GM12864 (cell line): ENCODE measurements around the gene IFT122.
"Not testable (repeated sequence)": the region's sequence is repeated elsewhere in the genome, so short reads cannot be mapped to it uniquely, and the experiment has no call there.

Experiments used
- DNase-seq: peaks from one replicate; pipeline ENCODE4 v3.0.0-alpha.2; 2011; ENCODE audit warnings: low read depth
- H3K4me3 ChIP-seq: 2 replicates; pipeline ENCODE4 v1.5.1; 2011; ENCODE audit warnings: mild to moderate bottlenecking, low read depth, low read length, control low read depth
- TF ChIP-seq, protein P1 (sequence below): IDR thresholded peaks from 2 replicates; pipeline ENCODE4 v1.5.1; 2011; ENCODE audit warnings: low read depth, mild to moderate bottlenecking, moderate library complexity, low read length, control low read depth, inconsistent platforms; ENCODE audit errors: missing control alignments

Gene IFT122

DNA sequence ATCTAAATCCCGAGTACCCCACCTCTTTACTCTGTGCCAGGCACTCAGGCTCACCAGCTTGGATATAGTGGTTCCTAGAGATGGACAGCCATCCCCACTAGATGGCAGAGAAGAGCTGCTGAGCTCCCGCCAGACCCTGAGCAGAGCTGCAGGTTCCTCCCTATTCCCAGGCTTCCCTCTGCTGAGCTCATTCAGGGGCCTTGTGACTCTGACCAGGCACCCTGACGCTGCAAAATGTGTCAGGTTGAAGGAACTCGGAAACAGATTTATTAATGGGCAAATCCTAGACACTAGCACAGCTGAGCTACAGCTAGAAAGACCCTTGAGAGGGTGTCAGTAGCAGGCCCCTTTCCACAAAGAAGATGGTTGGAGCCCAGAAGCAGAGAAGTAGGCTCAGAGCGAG lies 50.2 kb downstream of the IFT122 start:
- DNase-seq: peak; percentile 25
- no peak overlapping the region for H3K4me3 ChIP-seq
- TF ChIP-seq, protein P1, sequence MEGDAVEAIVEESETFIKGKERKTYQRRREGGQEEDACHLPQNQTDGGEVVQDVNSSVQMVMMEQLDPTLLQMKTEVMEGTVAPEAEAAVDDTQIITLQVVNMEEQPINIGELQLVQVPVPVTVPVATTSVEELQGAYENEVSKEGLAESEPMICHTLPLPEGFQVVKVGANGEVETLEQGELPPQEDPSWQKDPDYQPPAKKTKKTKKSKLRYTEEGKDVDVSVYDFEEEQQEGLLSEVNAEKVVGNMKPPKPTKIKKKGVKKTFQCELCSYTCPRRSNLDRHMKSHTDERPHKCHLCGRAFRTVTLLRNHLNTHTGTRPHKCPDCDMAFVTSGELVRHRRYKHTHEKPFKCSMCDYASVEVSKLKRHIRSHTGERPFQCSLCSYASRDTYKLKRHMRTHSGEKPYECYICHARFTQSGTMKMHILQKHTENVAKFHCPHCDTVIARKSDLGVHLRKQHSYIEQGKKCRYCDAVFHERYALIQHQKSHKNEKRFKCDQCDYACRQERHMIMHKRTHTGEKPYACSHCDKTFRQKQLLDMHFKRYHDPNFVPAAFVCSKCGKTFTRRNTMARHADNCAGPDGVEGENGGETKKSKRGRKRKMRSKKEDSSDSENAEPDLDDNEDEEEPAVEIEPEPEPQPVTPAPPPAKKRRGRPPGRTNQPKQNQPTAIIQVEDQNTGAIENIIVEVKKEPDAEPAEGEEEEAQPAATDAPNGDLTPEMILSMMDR: peak; percentile 87

GRCh38 chr3:129491077-129491476 lies 51.1 kb downstream of the IFT122 start:
- not testable (repeated sequence) for H3K4me3 ChIP-seq, DNase-seq

DNA sequence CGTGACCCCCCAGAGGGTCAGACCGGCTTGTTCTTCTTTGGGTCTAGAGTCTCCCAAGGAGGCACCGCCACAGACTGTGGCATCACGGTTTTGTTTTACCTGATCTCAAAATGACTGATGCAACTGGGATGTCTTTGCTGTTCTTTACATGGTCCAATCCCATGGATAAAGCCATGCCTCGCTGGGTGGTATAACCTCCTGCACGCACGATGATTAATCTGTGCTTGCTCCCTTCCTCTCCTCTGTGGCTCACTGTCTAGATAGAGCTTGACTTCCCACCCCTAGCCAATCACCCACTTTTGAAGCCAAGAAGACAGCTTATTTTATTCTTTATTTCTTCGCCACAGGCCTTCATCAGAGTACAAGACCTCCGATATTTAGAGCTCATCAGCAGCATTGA lies 51.8 kb downstream of the IFT122 start:
- TF ChIP-seq, protein P1: no peak
- no peak for DNase-seq
- no peak overlapping the region for H3K4me3 ChIP-seq

GRCh38 chr3:129492691-129493090 lies 52.7 kb downstream of the IFT122 start:
- H3K4me3 ChIP-seq: no peak overlapping the region
- TF ChIP-seq, protein P1: no peak
- DNase-seq: no peak

GRCh38 chr3:129493206-129493605 lies 53.2 kb downstream of the IFT122 start:
- no peak overlapping the region for H3K4me3 ChIP-seq
- TF ChIP-seq, protein P1: no peak
- DNase-seq: no peak

GRCh38 chr3:129494499-129494898 lies 54.5 kb downstream of the IFT122 start:
- DNase-seq, H3K4me3 ChIP-seq: not testable (repeated sequence)

DNA sequence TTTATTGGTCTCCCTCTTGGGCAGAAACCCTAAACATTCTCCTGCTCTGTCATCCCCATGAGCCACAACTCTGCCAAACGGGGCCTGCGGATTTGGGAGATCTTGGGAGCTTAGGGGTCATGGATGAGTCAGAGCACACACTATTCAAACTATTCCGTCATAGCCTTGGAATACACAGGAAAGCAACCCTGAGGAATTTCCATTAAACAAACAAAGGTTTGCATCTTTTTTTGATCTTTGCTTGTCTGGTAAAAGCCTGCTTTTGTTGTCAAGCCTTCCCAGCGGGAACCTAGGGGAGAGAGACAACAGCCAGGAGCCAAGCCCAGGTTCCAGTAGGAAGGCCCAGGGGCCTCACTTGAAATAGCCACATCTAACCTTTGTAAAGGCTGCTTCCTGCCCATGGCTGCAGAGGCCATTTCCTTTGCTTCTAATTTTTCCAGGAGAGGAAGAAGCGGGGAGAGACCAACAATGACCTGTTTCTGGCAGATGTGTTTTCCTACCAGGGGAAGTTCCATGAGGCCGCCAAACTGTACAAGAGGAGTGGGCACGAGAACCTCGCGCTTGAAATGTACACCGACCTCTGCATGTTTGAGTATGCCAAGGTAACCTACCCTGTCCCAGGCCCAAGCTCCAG lies 55.1 kb downstream of the IFT122 start:
- DNase-seq, H3K4me3 ChIP-seq: not testable (repeated sequence)

- DNase-seq, H3K4me3 ChIP-seq: not testable (repeated sequence)
These were observed 57.9 kb downstream of the IFT122 start for GRCh38 chr3:129497876-129498275.

- H3K4me3 ChIP-seq, DNase-seq: not testable (repeated sequence)
These were observed 58.8 kb downstream of the IFT122 start for GRCh38 chr3:129498603-129499488.

DNA sequence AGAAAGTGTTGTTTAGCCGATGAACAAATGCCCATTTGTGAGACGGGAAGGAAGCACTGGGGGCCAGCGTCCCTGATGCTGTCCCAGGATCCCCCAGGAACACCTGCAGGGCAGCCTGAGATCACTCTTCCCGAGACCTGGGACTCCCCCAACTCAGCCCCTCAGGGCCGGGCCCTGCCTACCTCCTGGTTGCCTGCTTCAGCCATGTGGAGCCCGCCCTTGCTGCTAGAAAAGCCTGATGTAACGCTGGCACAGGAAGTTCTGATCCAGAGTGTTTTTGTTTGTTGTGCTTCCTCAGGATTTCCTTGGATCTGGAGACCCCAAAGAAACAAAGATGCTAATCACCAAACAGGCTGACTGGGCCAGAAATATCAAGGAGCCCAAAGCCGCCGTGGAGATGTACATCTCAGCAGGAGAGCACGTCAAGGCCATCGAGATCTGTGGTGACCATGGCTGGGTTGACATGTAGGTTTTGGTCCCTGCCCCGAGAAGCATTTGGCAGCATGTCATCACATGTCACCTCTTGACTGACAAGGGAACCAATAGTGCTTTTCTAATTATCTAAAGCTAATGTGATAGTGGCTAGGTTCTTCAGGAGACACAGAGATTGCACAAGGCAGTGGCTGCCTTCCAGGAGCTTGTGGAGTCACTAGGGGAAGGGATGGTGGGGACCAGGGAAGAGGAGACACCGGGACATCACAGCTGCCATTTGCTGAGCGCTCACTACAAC lies 59.7 kb downstream of the IFT122 start:
- not testable (repeated sequence) for DNase-seq, H3K4me3 ChIP-seq
